Activated CD8-positive, alpha-beta T cell treated with anti-CD3 and anti-CD28 coated beads for 36 hours (primary cell): ENCODE measurements around the gene PDLIM7. TPM values are rescaled to one million over a fixed set of nuclear protein-coding genes. Genes with fewer than 3 reads are reported as not detected.

ENCODE experiments used
- ATAC-seq: fragments of 200-7000 bp; cut with Tn5 transposase; one replicate; pipeline ENCODE4 v1.10.0; 2021; ENCODE audit warnings: mild to moderate bottlenecking, moderate library complexity
- CTCF ChIA-PET: fragments of 350-600 bp; sonication (Branson Sonifier 250); formaldehyde crosslinking; loops from one replicate; lab custom pipeline; 2021; ENCODE audit warnings: antibody characterized with exemption; lab: Charles Lee
- POLR2A ChIA-PET: fragments of 350-600 bp; sonication (Branson Sonifier 250); formaldehyde crosslinking; loops from one replicate; lab custom pipeline; 2021; ENCODE audit warnings: antibody characterized with exemption; lab: Charles Lee
- DNase-seq: peaks from one replicate; pipeline ENCODE4 v3.0.0-alpha.2; 2020
- H3K27ac Mint-ChIP-seq: one replicate; pipeline ENCODE4 v1.8.0; 2021; ENCODE audit warnings: mild to moderate bottlenecking, mixed read lengths
- H3K27me3 Mint-ChIP-seq: one replicate; pipeline ENCODE4 v1.8.0; 2021; ENCODE audit warnings: mixed read lengths
- H3K36me3 Mint-ChIP-seq: one replicate; pipeline ENCODE4 v1.8.0; 2021; ENCODE audit warnings: low read depth, mixed read lengths
- H3K4me1 Mint-ChIP-seq: one replicate; pipeline ENCODE4 v1.8.0; 2021; ENCODE audit warnings: low read depth, mixed read lengths
- H3K4me3 Mint-ChIP-seq: one replicate; pipeline ENCODE4 v1.8.0; 2021; ENCODE audit warnings: mild to moderate bottlenecking, moderate library complexity, mixed read lengths
- H3K9me3 Mint-ChIP-seq: one replicate; pipeline ENCODE4 v1.8.0; 2021; ENCODE audit warnings: mixed read lengths
- intact Hi-C: fragments of 100-400 bp; cut with micrococcal nuclease; formaldehyde crosslinking; loops from one replicate; pipeline ENCODE4 v1.10.0; 2022
- total RNA-seq, 2 experiments: library from RNA; stranded (reverse); gene quantifications; one replicate each; pipeline ENCODE4 v1.2.3, GENCODE V29; 2021
- TF ChIP-seq, protein P1 (sequence below): fragments of 200-600 bp; IDR thresholded peaks from one replicate; pipeline ENCODE4 v1.8.0; 2022; ENCODE audit warnings: antibody characterized with exemption, mild to moderate bottlenecking

PDLIM7 gene
- total RNA-seq, 2 experiments from 2014 or later: 68.4 to 73.0 TPM

DNA sequence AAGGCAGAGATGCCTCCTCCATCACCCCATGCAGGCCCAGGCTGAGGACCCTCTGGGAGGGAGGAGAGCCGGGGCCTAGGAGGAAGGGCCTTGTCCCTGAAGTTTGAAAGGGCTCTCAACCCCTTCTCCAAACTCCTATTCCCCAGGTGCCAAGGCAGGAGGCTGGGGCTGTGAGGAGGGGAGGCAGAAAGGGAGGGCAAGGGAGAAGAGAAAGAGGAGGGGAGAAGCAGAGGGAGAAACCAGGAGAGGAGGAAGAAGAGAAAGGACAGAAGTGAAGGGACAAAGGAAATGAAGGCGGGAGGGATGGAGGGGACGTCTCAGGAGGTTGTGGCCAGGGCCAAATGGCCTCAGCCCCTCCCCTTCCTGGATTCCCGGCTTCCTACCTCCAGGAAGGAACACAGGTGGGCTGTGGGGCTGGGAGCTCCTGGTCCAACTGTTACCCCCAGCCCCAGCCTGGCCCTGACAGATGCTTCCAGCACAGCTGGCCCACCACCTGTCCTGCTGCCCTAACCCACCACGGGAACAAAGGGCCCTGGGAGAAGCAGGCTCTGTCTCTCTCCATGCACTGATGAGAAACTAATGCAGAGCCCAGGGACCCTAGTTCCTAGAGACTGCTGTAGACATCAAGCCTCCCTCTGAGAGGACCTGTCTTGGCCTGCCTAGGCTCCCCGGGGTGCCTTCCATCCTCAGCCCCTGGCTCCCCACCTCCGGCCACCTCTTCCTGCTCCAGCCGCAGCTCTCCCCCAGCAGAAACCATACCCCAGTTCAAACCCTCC lies 27.5 kb downstream of the PDLIM7 start:
- TF ChIP-seq, protein P1, sequence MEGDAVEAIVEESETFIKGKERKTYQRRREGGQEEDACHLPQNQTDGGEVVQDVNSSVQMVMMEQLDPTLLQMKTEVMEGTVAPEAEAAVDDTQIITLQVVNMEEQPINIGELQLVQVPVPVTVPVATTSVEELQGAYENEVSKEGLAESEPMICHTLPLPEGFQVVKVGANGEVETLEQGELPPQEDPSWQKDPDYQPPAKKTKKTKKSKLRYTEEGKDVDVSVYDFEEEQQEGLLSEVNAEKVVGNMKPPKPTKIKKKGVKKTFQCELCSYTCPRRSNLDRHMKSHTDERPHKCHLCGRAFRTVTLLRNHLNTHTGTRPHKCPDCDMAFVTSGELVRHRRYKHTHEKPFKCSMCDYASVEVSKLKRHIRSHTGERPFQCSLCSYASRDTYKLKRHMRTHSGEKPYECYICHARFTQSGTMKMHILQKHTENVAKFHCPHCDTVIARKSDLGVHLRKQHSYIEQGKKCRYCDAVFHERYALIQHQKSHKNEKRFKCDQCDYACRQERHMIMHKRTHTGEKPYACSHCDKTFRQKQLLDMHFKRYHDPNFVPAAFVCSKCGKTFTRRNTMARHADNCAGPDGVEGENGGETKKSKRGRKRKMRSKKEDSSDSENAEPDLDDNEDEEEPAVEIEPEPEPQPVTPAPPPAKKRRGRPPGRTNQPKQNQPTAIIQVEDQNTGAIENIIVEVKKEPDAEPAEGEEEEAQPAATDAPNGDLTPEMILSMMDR: no peak
- peak overlapping the region; percentile 1 for H3K4me3 Mint-ChIP-seq
- intact Hi-C loops: no loop called here
- POLR2A ChIA-PET: interaction anchor here (1.5 to 22.8 kb wide), 4 partner anchors 16 to 32 kb away, joined by 4 to 294 read pairs (median 67); partner anchors contain the start of genes PDLIM7 and PRR7
- CTCF ChIA-PET: interaction anchor here (0.9 to 5.1 kb wide), 5 partner anchors 13 to 160 kb away, joined by 3 to 24 read pairs (median 4); partner anchors contain the start of gene PDLIM7
- H3K36me3 Mint-ChIP-seq: peaks cover 59% of the 10 kb centered on the region
- peak overlapping the region; percentile 91 for H3K27ac Mint-ChIP-seq
- H3K9me3 Mint-ChIP-seq: peaks cover 1% of the 10 kb centered on the region
- no peaks in the 10 kb centered on the region for H3K27me3 Mint-ChIP-seq
- ATAC-seq (no peak), DNase-seq (no peak)
- peaks cover 32% of the 10 kb centered on the region for H3K4me1 Mint-ChIP-seq

DNA sequence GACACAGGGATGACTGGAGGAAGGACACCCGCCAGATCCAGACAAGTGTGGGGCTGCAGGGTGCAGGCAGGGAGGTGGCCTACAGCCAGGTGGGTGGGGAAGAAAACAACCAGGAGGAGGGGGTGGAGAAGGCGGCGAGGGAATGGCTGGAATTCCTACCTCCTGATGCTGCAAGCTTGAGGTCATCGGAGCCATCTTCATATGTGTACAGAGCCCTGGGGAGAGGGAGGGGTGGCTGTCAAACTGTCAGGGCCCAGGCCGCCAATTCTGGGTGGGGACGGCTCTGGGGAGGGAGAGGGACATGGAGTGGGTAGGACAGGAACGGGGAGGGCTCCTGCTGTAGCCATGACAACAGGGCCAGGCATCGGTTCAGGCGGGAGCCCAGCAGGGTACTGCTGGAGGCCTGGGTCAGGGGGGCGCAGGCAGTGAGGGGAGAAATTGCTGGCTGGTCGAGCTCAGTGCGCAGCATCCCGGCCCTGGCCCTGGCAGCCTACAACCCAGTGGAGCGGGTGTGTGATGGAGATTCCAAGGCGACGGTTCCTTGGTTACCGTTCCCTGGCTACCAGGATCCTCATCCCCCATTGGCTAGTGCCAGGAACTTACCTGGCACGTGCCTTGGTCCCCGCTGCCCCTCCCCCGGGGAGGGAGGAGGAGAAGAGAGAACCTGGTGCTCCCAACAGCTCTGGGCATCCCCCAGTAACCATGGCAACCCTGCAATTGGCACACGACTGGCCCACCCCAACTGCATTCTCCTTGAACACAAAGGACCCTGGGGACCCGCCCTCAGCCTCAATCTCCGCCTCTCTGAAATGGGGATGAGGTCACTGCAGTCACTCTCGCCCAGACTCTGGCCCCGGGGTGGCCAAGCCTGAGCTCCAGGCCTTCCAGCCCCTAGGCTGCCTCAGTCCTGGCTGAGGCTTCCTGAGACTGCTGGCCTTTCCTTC lies 28.4 kb downstream of the PDLIM7 start:
- Mint-ChIP-seq H3K27ac (peak overlapping the region; percentile 57), H3K4me1 (peaks cover 24% of the 10 kb centered on the region), H3K27me3 (no peaks in the 10 kb centered on the region), H3K36me3 (peaks cover 60% of the 10 kb centered on the region), H3K9me3 (peaks cover 1% of the 10 kb centered on the region), H3K4me3 (no peak overlapping the region)
- POLR2A ChIA-PET: interaction anchor here (0.6 to 22.8 kb wide), 5 partner anchors 15 to 82 kb away, joined by 3 to 294 read pairs (median 4); partner anchors contain the start of gene PRR7
- TF ChIP-seq, protein P1: no peak
- intact Hi-C loops: no loop called here
- ATAC-seq (no peak), DNase-seq (peak; percentile 28)
- CTCF ChIA-PET: interaction anchor here (0.9 to 5.1 kb wide), 6 partner anchors 12 to 159 kb away, joined by 4 to 24 read pairs (median 4); no protein-coding TSS in a partner anchor

DNA sequence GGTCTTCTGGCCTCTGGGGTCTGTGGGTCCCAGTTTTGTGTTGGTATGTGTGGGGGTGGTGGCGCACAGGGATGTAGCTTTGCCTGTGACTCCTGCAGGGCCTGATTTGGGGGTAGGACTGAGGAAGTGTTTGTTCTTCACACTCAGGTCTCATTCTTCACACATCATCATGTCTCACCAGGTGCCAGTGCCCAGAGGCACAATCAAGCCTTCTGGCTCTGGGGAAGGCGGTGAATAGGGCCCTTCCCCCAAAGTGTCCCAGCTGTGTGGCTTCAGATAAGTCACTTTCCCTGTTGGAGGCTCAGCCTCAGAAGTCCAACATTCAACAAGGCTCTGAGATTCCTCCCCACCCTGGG lies 29.1 kb downstream of the PDLIM7 start:
- POLR2A ChIA-PET: interaction anchor here (0.6 to 22.8 kb wide), 4 partner anchors 14 to 82 kb away, joined by 3 to 294 read pairs (median 4); partner anchors contain the start of gene PRR7
- TF ChIP-seq, protein P1: no peak

DNA sequence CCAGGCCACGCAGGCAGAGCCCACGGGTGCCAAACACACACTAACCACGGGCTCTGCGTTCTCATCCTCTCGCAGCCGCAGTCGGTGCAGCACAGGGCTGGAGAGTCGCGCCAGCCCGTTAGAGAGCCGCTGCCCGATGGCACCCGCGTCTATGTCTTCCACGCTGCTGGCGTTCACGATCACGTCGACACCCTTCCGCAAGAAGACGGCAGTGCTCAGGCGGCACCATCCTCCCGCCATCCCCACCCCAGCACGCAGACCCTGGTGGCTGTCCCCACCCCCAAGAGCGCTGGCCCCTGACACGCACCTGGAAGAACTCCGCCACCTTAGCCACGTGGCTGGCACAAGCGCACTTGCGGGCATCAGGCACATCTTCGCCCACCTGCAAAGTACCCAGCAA lies 30.0 kb downstream of the PDLIM7 start:
- TF ChIP-seq, protein P1: no peak
- ChIA-PET POLR2A (interaction anchor here (22.8 kb wide), 1 partner anchor 13 kb away, joined by 294 read pairs; the partner anchor contains the start of gene PRR7), CTCF (interaction anchor here (1.6 kb wide), 1 partner anchor 12 kb away, joined by 4 read pairs; no protein-coding TSS in a partner anchor)
- Mint-ChIP-seq H3K36me3 (peaks cover 67% of the 10 kb centered on the region), H3K9me3 (peaks cover 1% of the 10 kb centered on the region), H3K4me3 (no peak overlapping the region), H3K27ac (no peak overlapping the region), H3K27me3 (no peaks in the 10 kb centered on the region), H3K4me1 (peaks cover 25% of the 10 kb centered on the region)
- DNase-seq: no peak
- no peak for ATAC-seq
- intact Hi-C loops: no loop called here

More for the DNA sequence above, 29.1 kb downstream of the PDLIM7 start:
- H3K27ac Mint-ChIP-seq: peak overlapping the region; percentile 32
- peaks cover 65% of the 10 kb centered on the region for H3K36me3 Mint-ChIP-seq
- DNase-seq (no peak), ATAC-seq (no peak)
- CTCF ChIA-PET: interaction anchor here (1.0 to 5.1 kb wide), 3 partner anchors 13 to 78 kb away, joined by 4 to 24 read pairs (median 4); no protein-coding TSS in a partner anchor
- peaks cover 1% of the 10 kb centered on the region for H3K9me3 Mint-ChIP-seq
- H3K4me1 Mint-ChIP-seq: peaks cover 22% of the 10 kb centered on the region
- no peaks in the 10 kb centered on the region for H3K27me3 Mint-ChIP-seq
- H3K4me3 Mint-ChIP-seq: no peak overlapping the region
- intact Hi-C loops: no loop called here
